Neural cell (in vitro differentiated cells): ENCODE results near the gene CAT. TPM values are rescaled to one million over a fixed set of nuclear protein-coding genes. Genes with fewer than 3 reads are reported as not detected.

ENCODE experiments used
- H2AFZ ChIP-seq: fragments of 200-600, 300-800 bp; sonication (generic), shearing (Covaris generic); 2 replicates; pipeline ENCODE4 v1.6.0; 2014; ENCODE audit warnings: low read depth, mild to moderate bottlenecking, antibody characterized with exemption, low read length, moderate library complexity
- H3F3A ChIP-seq: fragments of 200-600 bp; shearing (Covaris generic); 2 replicates; pipeline ENCODE4 v1.6.1; 2016; ENCODE audit warnings: mild to moderate bottlenecking, moderate library complexity, mixed read lengths, antibody characterized with exemption, low read length; ENCODE audit not compliant: insufficient read depth, poor library complexity, severe bottlenecking
- H3K27ac ChIP-seq: fragments of 200-600, 300-800 bp; sonication (generic), shearing (Covaris generic); 2 replicates; pipeline ENCODE4 v1.5.1; 2014; ENCODE audit warnings: mild to moderate bottlenecking, low read length, moderate library complexity
- H3K27me3 ChIP-seq: fragments of 300-800, 200-600 bp; sonication (generic), shearing (Covaris generic); 2 replicates; pipeline ENCODE4 v1.6.0; 2014; ENCODE audit warnings: mild to moderate bottlenecking, low read depth, low read length, moderate library complexity; ENCODE audit not compliant: insufficient read depth
- H3K36me3 ChIP-seq: fragments of 300-800, 200-600 bp; sonication (generic), shearing (Covaris generic); 2 replicates; pipeline ENCODE4 v1.5.1; 2014; ENCODE audit warnings: mild to moderate bottlenecking, antibody characterized with exemption, low read length, moderate library complexity; ENCODE audit not compliant: insufficient read depth
- H3K4me2 ChIP-seq: fragments of 300-800, 200-600 bp; sonication (generic), shearing (Covaris generic); 2 replicates; pipeline ENCODE4 v1.6.0; 2014; ENCODE audit warnings: mild to moderate bottlenecking, low read length
- H3K4me3 ChIP-seq: fragments of 300-800, 200-600 bp; sonication (generic), shearing (Covaris generic); 2 replicates; pipeline ENCODE4 v1.5.1; 2014; ENCODE audit warnings: mild to moderate bottlenecking, low read length, moderate library complexity
- H3K79me2 ChIP-seq: fragments of 200-600 bp; shearing (Covaris generic); replicated peaks from 2 replicates; pipeline ENCODE4 v1.6.0; 2014; ENCODE audit warnings: mild to moderate bottlenecking, low read length, moderate library complexity; ENCODE audit not compliant: insufficient read depth
- H3K9ac ChIP-seq: fragments of 300-800, 200-600 bp; sonication (generic), shearing (Covaris generic); 2 replicates; pipeline ENCODE4 v1.6.1; 2016; ENCODE audit warnings: mild to moderate bottlenecking, low read length, mixed read lengths
- H3K9me2 ChIP-seq: fragments of 200-600 bp; shearing (Covaris generic); 2 replicates; pipeline ENCODE4 v1.6.1; 2016; ENCODE audit warnings: mild to moderate bottlenecking, low read length, mixed read lengths; ENCODE audit not compliant: insufficient read depth
- H3K9me3 ChIP-seq: fragments of 200-600, 300-800 bp; sonication (generic), shearing (Covaris generic); 2 replicates; pipeline ENCODE4 v1.6.1; 2016; ENCODE audit warnings: mild to moderate bottlenecking, mixed run types, low read length, moderate library complexity, mixed read lengths
- H4K20me1 ChIP-seq: fragments of 200-600 bp; shearing (Covaris generic); 2 replicates; pipeline ENCODE4 v1.6.1; 2016; ENCODE audit warnings: mild to moderate bottlenecking, mixed run types; ENCODE audit not compliant: insufficient read depth
- EP300 ChIP-seq: fragments of 450-650 bp; conservative IDR thresholded peaks from 2 replicates; pipeline ENCODE4 v1.6.1; 2014; ENCODE audit warnings: antibody characterized with exemption, mild to moderate bottlenecking, moderate library complexity; ENCODE audit not compliant: poor library complexity, severe bottlenecking
- EZH2 ChIP-seq: fragments of 200-600, 300-800 bp; shearing (Covaris generic), sonication (generic); IDR thresholded peaks from 2 replicates; pipeline ENCODE4 v1.6.1; 2014; ENCODE audit warnings: antibody characterized with exemption, low read length, borderline replicate concordance, mild to moderate bottlenecking; ENCODE audit not compliant: insufficient read depth, poor library complexity, severe bottlenecking
- MXI1 ChIP-seq: fragments of 450-650 bp; conservative IDR thresholded peaks from 2 replicates; pipeline ENCODE4 v1.6.1; 2014; ENCODE audit warnings: antibody characterized with exemption, mild to moderate bottlenecking; ENCODE audit not compliant: poor library complexity, severe bottlenecking
- POLR2AphosphoS5 ChIP-seq: IDR thresholded peaks from 2 replicates; pipeline ENCODE4 v1.6.1; 2012
- RAD21 ChIP-seq: fragments of 450-650 bp; conservative IDR thresholded peaks from 2 replicates; pipeline ENCODE4 v1.6.1; 2014; ENCODE audit warnings: antibody characterized with exemption, mild to moderate bottlenecking, moderate library complexity
- REST ChIP-seq: IDR thresholded peaks from 2 replicates; pipeline ENCODE4 v1.6.1; 2012; ENCODE audit warnings: borderline replicate concordance
- SMC3 ChIP-seq: fragments of 450-650 bp; conservative IDR thresholded peaks from 2 replicates; pipeline ENCODE4 v1.6.1; 2014; ENCODE audit warnings: antibody characterized with exemption, mild to moderate bottlenecking, moderate library complexity; ENCODE audit not compliant: poor library complexity
- TAF1 ChIP-seq: IDR thresholded peaks from 2 replicates; pipeline ENCODE4 v1.6.1; 2012; ENCODE audit warnings: low read depth
- polyA plus RNA-seq: library from polyadenylated mRNA; depleted of rRNA; stranded (reverse); fragments of >200 nt; gene quantifications from 2 replicates; pipeline ENCODE4 v1.2.3, GENCODE V29; 2014
- TF ChIP-seq, protein P1 (sequence below): fragments of 450-650 bp; IDR thresholded peaks from 2 replicates; pipeline ENCODE4 v1.5.1; 2014; ENCODE audit warnings: antibody characterized with exemption, mild to moderate bottlenecking, moderate library complexity; ENCODE audit not compliant: poor library complexity, severe bottlenecking

The CAT gene
- polyA plus RNA-seq, 1 donor from 2014 or later = 40.1 TPM

DNA sequence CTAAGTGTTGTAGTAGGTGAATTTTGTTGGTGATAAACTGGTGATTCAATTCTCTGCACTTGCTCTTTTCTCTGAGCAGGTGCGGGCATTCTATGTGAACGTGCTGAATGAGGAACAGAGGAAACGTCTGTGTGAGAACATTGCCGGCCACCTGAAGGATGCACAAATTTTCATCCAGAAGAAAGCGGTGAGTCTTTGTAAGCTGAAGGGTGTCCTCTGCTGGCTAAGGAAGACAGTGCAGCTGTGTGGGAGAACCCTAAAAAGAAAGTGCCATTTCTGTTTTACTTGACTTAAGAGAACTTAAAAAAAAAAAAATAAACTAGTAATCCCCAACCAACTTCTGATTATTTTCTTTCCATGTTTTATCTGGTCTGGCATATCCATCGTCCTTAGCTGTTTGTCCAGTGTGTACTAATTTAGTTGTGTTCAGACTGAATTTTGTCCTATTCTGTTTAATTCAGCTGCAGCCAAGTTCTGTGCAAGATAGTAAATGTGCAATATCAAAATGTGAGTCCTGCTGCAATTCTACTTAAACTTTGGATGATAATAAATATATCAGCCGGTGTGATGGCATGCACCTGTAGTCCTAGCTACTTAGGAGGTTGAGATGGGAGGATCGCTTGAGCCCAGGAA lies 29.6 kb downstream of the CAT start:
- TF ChIP-seq POLR2AphosphoS5 = no peak
- TF ChIP-seq RAD21 = no peak
- TF ChIP-seq MXI1 = no peak
- TF ChIP-seq REST = no peak
- Histone ChIP-seq H3K9me2 (no peaks in the 10 kb centered on the region), H3K79me2 (no peaks in the 10 kb centered on the region), H3K4me3 (no peak overlapping the region), H3K36me3 (no peaks in the 10 kb centered on the region), H2AFZ (no peak overlapping the region), H3K4me2 (no peak overlapping the region), H3K9me3 (peaks cover 4% of the 10 kb centered on the region), H4K20me1 (no peaks in the 10 kb centered on the region), H3K9ac (no peak overlapping the region), H3K27me3 (no peaks in the 10 kb centered on the region), H3F3A (no peaks in the 10 kb centered on the region), H3K27ac (no peak overlapping the region)

- H3K4me3 ChIP-seq = no peak overlapping the region
- H3K4me2 ChIP-seq = no peak overlapping the region
- H3K79me2 ChIP-seq = no peaks in the 10 kb centered on the region
- H3K9me2 ChIP-seq = no peaks in the 10 kb centered on the region
- H3F3A ChIP-seq = no peaks in the 10 kb centered on the region
- H3K9ac ChIP-seq = no peak overlapping the region
- no peak overlapping the region for H3K27ac ChIP-seq
- H4K20me1 ChIP-seq = no peaks in the 10 kb centered on the region
- H3K27me3 ChIP-seq = no peaks in the 10 kb centered on the region
- no peaks in the 10 kb centered on the region for H3K36me3 ChIP-seq
- H3K9me3 ChIP-seq = no peaks in the 10 kb centered on the region
- H2AFZ ChIP-seq = no peak overlapping the region
- no peak for TF ChIP-seq MXI1
- TF ChIP-seq REST = no peak
- no peak for TF ChIP-seq EP300
- TF ChIP-seq TAF1 = no peak
- no peak for TF ChIP-seq POLR2AphosphoS5
- TF ChIP-seq SMC3 = no peak
- no peak for TF ChIP-seq RAD21
- TF ChIP-seq EZH2 = no peak
- TF ChIP-seq, protein P1, sequence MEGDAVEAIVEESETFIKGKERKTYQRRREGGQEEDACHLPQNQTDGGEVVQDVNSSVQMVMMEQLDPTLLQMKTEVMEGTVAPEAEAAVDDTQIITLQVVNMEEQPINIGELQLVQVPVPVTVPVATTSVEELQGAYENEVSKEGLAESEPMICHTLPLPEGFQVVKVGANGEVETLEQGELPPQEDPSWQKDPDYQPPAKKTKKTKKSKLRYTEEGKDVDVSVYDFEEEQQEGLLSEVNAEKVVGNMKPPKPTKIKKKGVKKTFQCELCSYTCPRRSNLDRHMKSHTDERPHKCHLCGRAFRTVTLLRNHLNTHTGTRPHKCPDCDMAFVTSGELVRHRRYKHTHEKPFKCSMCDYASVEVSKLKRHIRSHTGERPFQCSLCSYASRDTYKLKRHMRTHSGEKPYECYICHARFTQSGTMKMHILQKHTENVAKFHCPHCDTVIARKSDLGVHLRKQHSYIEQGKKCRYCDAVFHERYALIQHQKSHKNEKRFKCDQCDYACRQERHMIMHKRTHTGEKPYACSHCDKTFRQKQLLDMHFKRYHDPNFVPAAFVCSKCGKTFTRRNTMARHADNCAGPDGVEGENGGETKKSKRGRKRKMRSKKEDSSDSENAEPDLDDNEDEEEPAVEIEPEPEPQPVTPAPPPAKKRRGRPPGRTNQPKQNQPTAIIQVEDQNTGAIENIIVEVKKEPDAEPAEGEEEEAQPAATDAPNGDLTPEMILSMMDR = no peak
These were observed 35.0 kb downstream of the CAT start for GRCh38 chr11:34473603-34474169.
